Measurements from ENCODE around the gene GAGE12D.
"Not testable (repeated sequence)": the region's sequence is repeated elsewhere in the genome, so short reads cannot be mapped to it uniquely, and the experiment has no call there.

- TF ChIP-seq ZNF532, RELA (CRISPR knock-in tag; IDR thresholded peaks at IDR 0.05; ENCODE audit: borderline replicate concordance): not testable (repeated sequence)
Measured at GRCh38 chrX:49570100-49570499, 28.6 kb downstream of the GAGE12D start, which contains the start of gene GAGE12G.

Data from WTC11 (cell line).